Measurements from ENCODE around the gene RBBP6.
A peak's percentile ranks its signal among the peaks of the same experiment; 100 is the strongest.

RBBP6 gene

GRCh38 chr16:24524855-24525677, 14.3 kb upstream of the RBBP6 start:
- DNase-seq (ENCODE audit: extremely low read depth in 1 of 2, low read depth in 1 of 2): no peak

DNA sequence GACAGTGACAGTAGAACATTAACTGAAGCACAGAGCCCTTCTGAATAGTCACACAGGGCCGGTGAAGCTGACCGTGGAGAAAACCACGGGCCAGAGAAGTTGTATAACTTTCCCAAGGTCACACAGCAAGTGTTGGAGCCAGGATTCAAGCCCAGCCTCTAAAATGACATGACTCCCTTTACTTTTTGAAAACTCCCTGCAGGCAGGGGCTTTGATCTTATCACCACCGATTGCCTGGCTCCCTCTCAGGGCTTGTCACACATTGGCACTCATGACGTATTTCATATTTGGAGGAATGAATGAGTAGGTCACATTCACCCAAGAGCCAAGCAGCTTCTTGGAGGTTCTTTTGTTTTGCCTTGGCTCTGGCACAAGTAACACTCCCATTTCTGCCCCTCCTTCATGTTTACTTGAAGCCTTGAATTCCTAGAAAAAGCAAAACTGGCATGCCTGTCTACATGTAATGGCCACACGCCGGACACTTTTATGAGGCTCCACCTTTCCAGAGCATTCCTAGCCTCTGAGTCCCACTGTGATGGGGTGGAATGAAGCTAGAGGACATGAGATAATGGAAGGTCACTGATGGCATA, 13.3 kb upstream of the RBBP6 start:
- no peak for DNase-seq (ENCODE audit: extremely low read depth in 1 of 2, low read depth in 1 of 2)

- no peak for DNase-seq (ENCODE audit: extremely low read depth in 1 of 2, low read depth in 1 of 2)
Measured at GRCh38 chr16:24526701-24527495, 12.5 kb upstream of the RBBP6 start.

GRCh38 chr16:24531166-24531565, 8.2 kb upstream of the RBBP6 start:
- no peak for DNase-seq (ENCODE audit: extremely low read depth in 1 of 2, low read depth in 1 of 2)

- no peak for DNase-seq (ENCODE audit: extremely low read depth in 1 of 2, low read depth in 1 of 2)
Measured at GRCh38 chr16:24534620-24535019, 4.7 kb upstream of the RBBP6 start.

DNA sequence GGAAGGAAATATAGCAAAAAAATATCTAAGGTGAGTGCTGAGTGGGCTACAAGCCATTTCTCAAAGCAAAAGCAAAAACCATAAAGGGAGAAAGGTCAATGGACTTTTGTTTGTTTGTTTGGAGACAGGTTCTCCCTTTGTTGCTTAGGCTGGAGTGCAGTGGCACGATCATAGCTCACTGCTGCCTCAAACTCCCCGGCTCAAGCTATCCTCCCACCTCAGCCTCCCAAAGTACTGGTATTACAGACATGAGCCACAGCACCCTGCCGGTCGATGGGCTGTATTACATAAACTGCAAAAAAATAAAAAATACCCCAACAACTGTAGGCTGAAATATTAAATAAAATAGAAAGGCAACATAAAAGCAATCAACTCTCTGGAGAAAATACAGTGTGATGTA, 3.5 kb upstream of the RBBP6 start:
- DNase-seq (ENCODE audit: extremely low read depth in 1 of 2, low read depth in 1 of 2): no peak

GRCh38 chr16:24536671-24537070, 2.7 kb upstream of the RBBP6 start:
- no peak for DNase-seq (ENCODE audit: extremely low read depth in 1 of 2, low read depth in 1 of 2)

- no peak for DNase-seq (ENCODE audit: extremely low read depth in 1 of 2, low read depth in 1 of 2)
Measured at GRCh38 chr16:24537474-24538337, 1.7 kb upstream of the RBBP6 start.

DNA sequence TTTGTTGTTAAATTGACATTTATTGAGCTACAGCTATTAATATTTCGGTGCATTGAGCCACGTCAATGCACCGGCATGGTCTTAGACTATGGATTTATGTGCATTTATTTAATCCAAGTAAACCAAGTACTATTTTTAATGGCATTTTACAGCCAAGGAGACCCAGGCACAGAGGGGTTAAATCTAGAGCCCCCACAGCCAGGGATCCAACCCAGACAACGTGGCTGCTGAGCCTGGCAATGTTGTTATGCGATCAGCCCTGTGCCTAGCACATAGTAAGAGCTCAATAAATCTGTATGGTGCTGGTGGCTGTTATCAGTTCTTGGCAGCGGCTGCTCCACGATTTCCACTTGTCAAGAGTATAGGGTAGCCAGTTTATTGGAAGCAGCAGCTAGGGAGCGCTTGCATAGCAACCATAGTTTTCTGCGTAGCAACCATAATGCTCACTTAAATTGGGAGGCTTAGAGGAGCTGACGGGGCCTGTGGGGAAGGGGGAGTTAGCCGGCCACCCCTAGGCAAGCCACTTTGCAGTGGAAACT, 541 bp upstream of the RBBP6 start:
- DNase-seq (ENCODE audit: extremely low read depth in 1 of 2, low read depth in 1 of 2): no peak

DNA sequence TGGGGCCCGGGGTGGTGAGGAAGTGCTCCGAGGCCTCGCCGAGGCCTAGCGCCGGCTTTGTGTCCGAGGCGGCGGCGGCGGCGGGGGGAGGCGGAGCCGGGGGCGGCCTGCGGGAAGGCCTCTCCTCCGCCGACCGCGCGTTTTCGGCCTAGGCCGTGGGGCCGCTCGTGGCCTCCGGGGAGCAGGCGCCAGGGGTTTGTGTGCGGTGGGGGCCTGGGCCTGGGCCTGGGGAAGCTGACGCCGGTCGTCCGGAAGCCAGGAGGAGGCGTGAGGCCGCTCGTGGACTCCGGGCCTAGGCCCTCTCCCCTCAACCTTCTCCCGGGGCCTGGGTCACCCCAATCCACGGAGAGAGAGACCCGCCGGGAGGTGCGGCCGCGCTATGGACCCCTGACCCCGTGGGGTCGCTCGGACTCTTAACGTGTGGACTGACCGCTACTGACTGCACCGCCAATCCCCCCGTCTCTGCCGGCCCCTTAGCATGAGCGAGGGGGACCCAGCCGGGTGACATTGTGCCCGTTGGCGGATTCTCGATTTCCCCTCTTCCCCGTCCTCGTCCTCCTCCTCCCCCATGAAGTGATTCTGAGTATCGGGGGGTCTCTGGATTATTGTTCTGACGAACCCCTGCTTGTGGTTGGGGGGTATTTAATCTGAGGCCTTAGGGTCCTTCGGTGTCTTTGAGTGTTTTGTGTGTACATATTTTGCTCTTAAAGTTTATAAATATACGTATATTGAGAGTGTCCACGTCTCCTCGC, 660 bp downstream of the RBBP6 start:
- peak; percentile 20 to 45 for DNase-seq (ENCODE audit: extremely low read depth in 1 of 2, low read depth in 1 of 2)

GRCh38 chr16:24540602-24541210, 1.3 kb downstream of the RBBP6 start:
- no peak for DNase-seq (ENCODE audit: extremely low read depth in 1 of 2, low read depth in 1 of 2)

DNA sequence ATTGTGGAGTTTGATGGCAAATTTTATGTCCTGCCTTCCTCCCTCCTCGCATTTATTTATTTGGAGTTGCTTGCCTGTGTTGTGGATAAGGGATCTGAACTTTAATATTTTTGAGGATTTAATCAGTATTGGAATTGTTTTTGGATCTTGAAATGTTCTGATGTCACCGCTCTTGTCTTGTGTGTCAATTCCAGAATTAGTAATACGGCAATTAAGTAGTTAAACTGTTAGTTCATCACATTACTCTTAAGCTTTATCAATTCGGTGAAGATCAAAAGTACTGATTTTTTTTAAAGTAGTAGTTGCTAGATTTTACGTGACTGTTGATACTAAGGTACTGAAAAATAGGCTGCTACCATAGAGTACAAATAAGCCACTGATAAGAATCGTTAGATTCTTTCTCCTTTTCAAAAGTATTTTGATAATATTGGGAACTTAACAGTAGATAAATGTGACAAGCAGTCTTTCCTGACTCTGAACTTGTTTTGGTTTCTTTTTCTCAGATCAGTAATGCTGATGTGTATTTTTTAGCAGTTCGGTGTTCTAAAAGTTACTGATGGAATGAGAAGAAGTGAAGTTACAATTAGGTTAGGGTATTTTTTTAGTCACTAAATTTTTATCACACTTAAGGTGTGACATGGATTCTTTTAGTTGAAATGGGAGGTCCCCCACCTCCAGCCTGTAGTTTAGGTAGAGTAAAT, 2.0 kb downstream of the RBBP6 start:
- no peak for DNase-seq (ENCODE audit: extremely low read depth in 1 of 2, low read depth in 1 of 2)

- no peak for DNase-seq (ENCODE audit: extremely low read depth in 1 of 2, low read depth in 1 of 2)
Measured at GRCh38 chr16:24543949-24544348, 4.6 kb downstream of the RBBP6 start.

GRCh38 chr16:24544640-24545039, 5.3 kb downstream of the RBBP6 start:
- no peak for DNase-seq (ENCODE audit: extremely low read depth in 1 of 2, low read depth in 1 of 2)

DNA sequence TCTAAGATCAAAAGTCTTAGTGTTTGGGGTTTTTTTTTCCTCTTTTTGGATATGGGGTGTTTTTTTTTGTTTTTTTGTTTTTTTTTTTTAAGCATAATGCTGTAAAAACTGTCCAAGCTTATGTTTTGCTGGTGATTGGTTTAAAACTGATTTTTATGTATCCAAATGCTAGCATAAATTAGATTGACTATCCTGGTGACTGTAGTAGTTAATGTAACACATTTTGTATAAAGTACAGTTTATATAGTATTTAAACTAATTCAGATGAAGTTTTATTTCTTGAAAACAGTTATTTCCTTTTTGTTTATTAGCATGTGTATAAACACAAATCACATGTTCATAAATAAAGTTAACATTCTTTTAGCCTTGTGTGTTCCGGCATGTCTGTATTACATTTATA, 10.9 kb downstream of the RBBP6 start:
- no peak for DNase-seq (ENCODE audit: extremely low read depth in 1 of 2, low read depth in 1 of 2)

DNA sequence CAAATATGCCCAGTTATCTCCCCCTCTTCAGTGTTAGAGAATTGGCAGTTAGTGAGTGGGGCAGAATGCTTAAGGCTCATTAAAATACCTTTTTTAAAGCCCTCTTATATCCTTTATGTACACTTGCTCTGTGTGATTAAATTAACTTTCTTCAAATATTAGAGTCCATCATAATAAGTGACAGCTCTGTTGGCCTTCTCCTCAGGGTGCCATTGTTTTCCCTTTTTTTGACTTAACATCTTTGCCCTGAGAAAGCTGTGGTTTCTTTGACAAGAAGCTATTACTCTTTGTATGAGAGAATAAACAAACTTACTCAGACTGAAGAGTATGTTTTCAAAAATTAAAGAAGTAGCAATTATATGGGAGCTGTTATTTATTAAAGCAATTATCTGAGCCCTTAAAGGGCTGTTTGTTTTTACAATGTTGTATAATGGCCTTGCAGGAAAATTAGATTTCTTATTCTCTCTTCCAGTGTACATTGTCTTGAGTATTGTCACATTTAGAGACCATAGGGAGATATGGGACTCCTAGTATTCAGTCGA, 13.4 kb downstream of the RBBP6 start:
- no peak for DNase-seq (ENCODE audit: extremely low read depth in 1 of 2, low read depth in 1 of 2)

GRCh38 chr16:24553983-24554382, 14.6 kb downstream of the RBBP6 start:
- no peak for DNase-seq (ENCODE audit: extremely low read depth in 1 of 2, low read depth in 1 of 2)

DNA sequence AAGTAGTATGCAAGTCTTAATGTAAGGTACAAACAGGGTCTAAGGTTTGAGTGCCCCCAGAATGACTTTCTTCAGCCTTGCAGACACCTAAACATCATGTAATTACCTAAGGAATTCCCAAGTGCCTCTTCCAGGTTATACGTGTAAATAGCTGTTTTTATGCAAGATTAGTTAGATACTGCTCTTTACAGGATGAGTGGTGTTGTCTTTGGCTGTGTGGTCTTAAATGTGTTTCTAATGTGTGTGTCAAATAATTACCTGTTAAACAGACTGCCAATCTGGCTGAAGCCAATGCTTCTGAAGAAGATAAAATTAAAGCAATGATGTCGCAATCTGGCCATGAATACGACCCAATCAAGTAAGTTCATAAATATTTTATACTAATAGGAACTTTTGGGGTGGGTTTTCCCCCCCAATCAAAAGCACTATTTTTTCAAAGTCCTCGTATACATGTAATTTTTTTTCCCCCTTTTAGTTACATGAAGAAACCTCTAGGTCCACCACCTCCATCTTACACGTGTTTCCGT, 16.0 kb downstream of the RBBP6 start:
- DNase-seq (ENCODE audit: extremely low read depth in 1 of 2, low read depth in 1 of 2): no peak
